HepG2 (cell line): Measurements from ENCODE around the gene FETUB. TPM values are rescaled to one million over a fixed set of nuclear protein-coding genes. Genes with fewer than 3 reads are reported as not detected.

Experiments used
- CBFB ChIP-seq: sonication (generic); formaldehyde crosslinking; IDR thresholded peaks from 2 replicates; pipeline ENCODE4 v1.4.0; 2020; ENCODE audit warnings: missing genetic modification reagents
- DMAP1 ChIP-seq: IDR thresholded peaks from 2 replicates; pipeline ENCODE4 v1.6.1; 2016
- GABPB1 ChIP-seq: IDR thresholded peaks from 2 replicates; pipeline ENCODE4 v1.6.1; 2016; ENCODE audit warnings: mild to moderate bottlenecking, missing genetic modification reagents, moderate library complexity, missing compliant biosample characterization
- GATAD2A ChIP-seq: IDR thresholded peaks from 2 replicates; pipeline ENCODE4 v1.6.1; 2016
- HOXA9 ChIP-seq: sonication (generic); formaldehyde crosslinking; IDR thresholded peaks from 2 replicates; pipeline ENCODE4 v1.8.1; 2022; ENCODE audit warnings: missing genetic modification reagents, mild to moderate bottlenecking, moderate library complexity, borderline replicate concordance
- KAT8 ChIP-seq: IDR thresholded peaks from 2 replicates; pipeline ENCODE4 v1.6.1; 2016; ENCODE audit warnings: missing genetic modification reagents, missing compliant biosample characterization
- PHF21A ChIP-seq: sonication (generic); formaldehyde crosslinking; IDR thresholded peaks from 2 replicates; pipeline ENCODE4 v1.5.0; 2020; ENCODE audit warnings: mild to moderate bottlenecking, missing genetic modification reagents
- POLR2AphosphoS5 ChIP-seq: IDR thresholded peaks from 2 replicates; pipeline ENCODE4 v1.6.1; 2012; ENCODE audit warnings: low read depth, low read length
- SMAD9 ChIP-seq: sonication (generic); formaldehyde crosslinking; IDR thresholded peaks from 2 replicates; pipeline ENCODE4 v1.5.1; 2020; ENCODE audit warnings: mild to moderate bottlenecking, missing genetic modification reagents
- SYNCRIP ChIP-seq: fragments of 200-400 bp; formaldehyde crosslinking; IDR thresholded peaks from 2 replicates; pipeline ENCODE4 v1.6.1; 2018; ENCODE audit warnings: mild to moderate bottlenecking, low read depth, low read length; ENCODE audit not compliant: insufficient read depth
- ZNF138 ChIP-seq: sonication (generic); formaldehyde crosslinking; IDR thresholded peaks from 2 replicates; pipeline ENCODE4 v1.5.0; 2020; ENCODE audit warnings: mild to moderate bottlenecking, low read depth, missing genetic modification reagents
- ZNF335 ChIP-seq: sonication (generic); formaldehyde crosslinking; IDR thresholded peaks from 2 replicates; pipeline ENCODE4 v1.4.0; 2020; ENCODE audit warnings: missing genetic modification reagents
- ZNF460 ChIP-seq: sonication (generic); formaldehyde crosslinking; IDR thresholded peaks from 2 replicates; pipeline ENCODE4 v1.5.1; 2020; ENCODE audit warnings: missing genetic modification reagents, mild to moderate bottlenecking, borderline replicate concordance
- ZNF552 ChIP-seq: sonication (generic); formaldehyde crosslinking; IDR thresholded peaks from 2 replicates; pipeline ENCODE4 v1.9.0; 2022; ENCODE audit warnings: missing genetic modification reagents, mild to moderate bottlenecking, borderline replicate concordance
- ZNF674 ChIP-seq: sonication (generic); formaldehyde crosslinking; IDR thresholded peaks from 2 replicates; pipeline ENCODE4 v1.5.0; 2020; ENCODE audit warnings: low read depth, mild to moderate bottlenecking, missing genetic modification reagents
- polyA plus RNA-seq, 8 experiments: library from polyadenylated mRNA; depleted of rRNA in 3 of 8; stranded (reverse) in 7 of 8; unstranded in 1 of 8; fragments of >200 nt; fragmentation: Illumina TruSeq in 4 of 8; extraction: Trizol in 4 of 8; gene quantifications; 2 replicates each; pipeline versions ENCODE4 v1.2.1 to v1.2.3, GENCODE V29; 2011 to 2016; ENCODE audit warnings: low read depth in 4 of 8, missing spikeins in 1 of 8, mixed read lengths in 1 of 8; ENCODE audit not compliant: insufficient read depth in 1 of 8
- total RNA-seq, 5 experiments: library from RNA; depleted of rRNA; stranded (reverse); fragments of >200 nt; fragmentation: Illumina TruSeq; extraction: Trizol; gene quantifications; 2 replicates each; pipeline ENCODE4 v1.2.3, GENCODE V29; 2016; ENCODE audit warnings: low read depth in 1 of 5
- TF ChIP-seq, protein P1 (sequence below): sonication (generic); formaldehyde crosslinking; IDR thresholded peaks from 2 replicates; pipeline ENCODE4 v1.8.0; 2022; ENCODE audit warnings: mild to moderate bottlenecking, missing genetic modification reagents; ENCODE audit not compliant: insufficient replicate concordance
- TF ChIP-seq, protein P2 (sequence below): sonication (generic); formaldehyde crosslinking; conservative IDR thresholded peaks from 2 replicates; pipeline ENCODE4 v1.4.0; 2020; ENCODE audit warnings: missing genetic modification reagents
- TF ChIP-seq, protein P3 (sequence below): sonication (generic); formaldehyde crosslinking; IDR thresholded peaks from 2 replicates; pipeline ENCODE4 v1.5.1; 2020; ENCODE audit warnings: mild to moderate bottlenecking, missing genetic modification reagents, moderate library complexity
- TF ChIP-seq, protein P4 (sequence below): sonication (generic); formaldehyde crosslinking; IDR thresholded peaks from 2 replicates; pipeline ENCODE4 v1.5.1; 2020; ENCODE audit warnings: missing genetic modification reagents, mild to moderate bottlenecking, borderline replicate concordance
- TF ChIP-seq, protein P5 (sequence below): sonication (generic); formaldehyde crosslinking; IDR thresholded peaks from 2 replicates; pipeline ENCODE4 v1.4.0; 2020; ENCODE audit warnings: mild to moderate bottlenecking, missing genetic modification reagents
- TF ChIP-seq, protein P6 (sequence below): IDR thresholded peaks from 2 replicates; pipeline ENCODE4 v1.6.1; 2016; ENCODE audit warnings: low read depth, control low read depth

Gene FETUB
- total and polyA plus RNA-seq, 2 of the 13 experiments (the other 11 are each of a cell fraction or from before 2014, with no cell fraction given): 2.1 to 4.4 TPM

DNA sequence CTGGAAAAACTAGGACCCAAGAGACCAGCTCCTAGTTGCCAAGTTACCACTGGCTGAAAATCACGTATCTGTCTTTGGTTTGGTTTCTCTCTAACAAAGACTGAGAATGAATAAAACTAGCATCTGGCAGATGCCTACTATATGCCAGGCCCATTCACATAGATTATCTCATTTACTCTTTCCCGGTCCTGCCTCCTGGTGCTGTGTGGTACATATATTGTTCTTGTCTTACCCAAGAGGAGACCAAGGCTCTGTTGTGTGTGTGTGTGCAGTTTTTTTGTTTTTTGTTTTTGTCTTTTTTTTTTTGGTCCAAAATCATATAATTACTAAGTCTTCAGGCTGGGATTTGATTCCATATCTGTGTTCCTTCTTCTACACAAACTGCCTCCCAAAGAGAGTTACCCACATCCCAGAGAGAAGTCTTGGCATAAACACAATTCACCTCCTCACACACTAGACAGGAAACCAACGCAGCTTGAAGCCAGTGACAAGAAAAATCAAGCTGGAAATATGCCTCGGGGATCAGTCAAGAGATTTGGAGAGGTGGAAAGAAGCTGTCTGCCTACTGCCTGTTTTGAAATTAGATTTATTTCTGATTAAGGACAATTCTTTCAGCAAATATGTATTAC, 26.4 kb upstream of the FETUB start (continued):
- TF ChIP-seq HOXA9 (CRISPR knock-in tag) (no peak), GABPB1 (CRISPR knock-in tag) (no peak), PHF21A (CRISPR knock-in tag) (no peak), ZNF335 (CRISPR knock-in tag) (no peak; the same call in 1 of the 2 replicates), ZNF138 (CRISPR knock-in tag) (0 out of 2 replicates have a peak, but pooled peaks have one; percentile 59), GATAD2A (no peak), SMAD9 (CRISPR knock-in tag) (no peak), DMAP1 (CRISPR knock-in tag) (no peak), ZNF674 (no peak), ZNF460 (CRISPR knock-in tag) (no peak), POLR2AphosphoS5 (peak; percentile 4), CBFB (CRISPR knock-in tag) (no peak), KAT8 (CRISPR knock-in tag) (no peak), ZNF552 (CRISPR knock-in tag) (no peak), SYNCRIP (no peak)
- TF ChIP-seq, protein P1, sequence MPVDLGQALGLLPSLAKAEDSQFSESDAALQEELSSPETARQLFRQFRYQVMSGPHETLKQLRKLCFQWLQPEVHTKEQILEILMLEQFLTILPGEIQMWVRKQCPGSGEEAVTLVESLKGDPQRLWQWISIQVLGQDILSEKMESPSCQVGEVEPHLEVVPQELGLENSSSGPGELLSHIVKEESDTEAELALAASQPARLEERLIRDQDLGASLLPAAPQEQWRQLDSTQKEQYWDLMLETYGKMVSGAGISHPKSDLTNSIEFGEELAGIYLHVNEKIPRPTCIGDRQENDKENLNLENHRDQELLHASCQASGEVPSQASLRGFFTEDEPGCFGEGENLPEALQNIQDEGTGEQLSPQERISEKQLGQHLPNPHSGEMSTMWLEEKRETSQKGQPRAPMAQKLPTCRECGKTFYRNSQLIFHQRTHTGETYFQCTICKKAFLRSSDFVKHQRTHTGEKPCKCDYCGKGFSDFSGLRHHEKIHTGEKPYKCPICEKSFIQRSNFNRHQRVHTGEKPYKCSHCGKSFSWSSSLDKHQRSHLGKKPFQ: peak; percentile 20
- TF ChIP-seq, protein P2, sequence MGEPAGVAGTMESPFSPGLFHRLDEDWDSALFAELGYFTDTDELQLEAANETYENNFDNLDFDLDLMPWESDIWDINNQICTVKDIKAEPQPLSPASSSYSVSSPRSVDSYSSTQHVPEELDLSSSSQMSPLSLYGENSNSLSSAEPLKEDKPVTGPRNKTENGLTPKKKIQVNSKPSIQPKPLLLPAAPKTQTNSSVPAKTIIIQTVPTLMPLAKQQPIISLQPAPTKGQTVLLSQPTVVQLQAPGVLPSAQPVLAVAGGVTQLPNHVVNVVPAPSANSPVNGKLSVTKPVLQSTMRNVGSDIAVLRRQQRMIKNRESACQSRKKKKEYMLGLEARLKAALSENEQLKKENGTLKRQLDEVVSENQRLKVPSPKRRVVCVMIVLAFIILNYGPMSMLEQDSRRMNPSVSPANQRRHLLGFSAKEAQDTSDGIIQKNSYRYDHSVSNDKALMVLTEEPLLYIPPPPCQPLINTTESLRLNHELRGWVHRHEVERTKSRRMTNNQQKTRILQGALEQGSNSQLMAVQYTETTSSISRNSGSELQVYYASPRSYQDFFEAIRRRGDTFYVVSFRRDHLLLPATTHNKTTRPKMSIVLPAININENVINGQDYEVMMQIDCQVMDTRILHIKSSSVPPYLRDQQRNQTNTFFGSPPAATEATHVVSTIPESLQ (CRISPR knock-in tag): no peak
- TF ChIP-seq, protein P3, sequence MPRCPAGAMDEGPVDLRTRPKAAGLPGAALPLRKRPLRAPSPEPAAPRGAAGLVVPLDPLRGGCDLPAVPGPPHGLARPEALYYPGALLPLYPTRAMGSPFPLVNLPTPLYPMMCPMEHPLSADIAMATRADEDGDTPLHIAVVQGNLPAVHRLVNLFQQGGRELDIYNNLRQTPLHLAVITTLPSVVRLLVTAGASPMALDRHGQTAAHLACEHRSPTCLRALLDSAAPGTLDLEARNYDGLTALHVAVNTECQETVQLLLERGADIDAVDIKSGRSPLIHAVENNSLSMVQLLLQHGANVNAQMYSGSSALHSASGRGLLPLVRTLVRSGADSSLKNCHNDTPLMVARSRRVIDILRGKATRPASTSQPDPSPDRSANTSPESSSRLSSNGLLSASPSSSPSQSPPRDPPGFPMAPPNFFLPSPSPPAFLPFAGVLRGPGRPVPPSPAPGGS (CRISPR knock-in tag): no peak
- TF ChIP-seq, protein P4, sequence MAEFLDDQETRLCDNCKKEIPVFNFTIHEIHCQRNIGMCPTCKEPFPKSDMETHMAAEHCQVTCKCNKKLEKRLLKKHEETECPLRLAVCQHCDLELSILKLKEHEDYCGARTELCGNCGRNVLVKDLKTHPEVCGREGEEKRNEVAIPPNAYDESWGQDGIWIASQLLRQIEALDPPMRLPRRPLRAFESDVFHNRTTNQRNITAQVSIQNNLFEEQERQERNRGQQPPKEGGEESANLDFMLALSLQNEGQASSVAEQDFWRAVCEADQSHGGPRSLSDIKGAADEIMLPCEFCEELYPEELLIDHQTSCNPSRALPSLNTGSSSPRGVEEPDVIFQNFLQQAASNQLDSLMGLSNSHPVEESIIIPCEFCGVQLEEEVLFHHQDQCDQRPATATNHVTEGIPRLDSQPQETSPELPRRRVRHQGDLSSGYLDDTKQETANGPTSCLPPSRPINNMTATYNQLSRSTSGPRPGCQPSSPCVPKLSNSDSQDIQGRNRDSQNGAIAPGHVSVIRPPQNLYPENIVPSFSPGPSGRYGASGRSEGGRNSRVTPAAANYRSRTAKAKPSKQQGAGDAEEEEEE (CRISPR knock-in tag): no peak
- TF ChIP-seq, protein P5, sequence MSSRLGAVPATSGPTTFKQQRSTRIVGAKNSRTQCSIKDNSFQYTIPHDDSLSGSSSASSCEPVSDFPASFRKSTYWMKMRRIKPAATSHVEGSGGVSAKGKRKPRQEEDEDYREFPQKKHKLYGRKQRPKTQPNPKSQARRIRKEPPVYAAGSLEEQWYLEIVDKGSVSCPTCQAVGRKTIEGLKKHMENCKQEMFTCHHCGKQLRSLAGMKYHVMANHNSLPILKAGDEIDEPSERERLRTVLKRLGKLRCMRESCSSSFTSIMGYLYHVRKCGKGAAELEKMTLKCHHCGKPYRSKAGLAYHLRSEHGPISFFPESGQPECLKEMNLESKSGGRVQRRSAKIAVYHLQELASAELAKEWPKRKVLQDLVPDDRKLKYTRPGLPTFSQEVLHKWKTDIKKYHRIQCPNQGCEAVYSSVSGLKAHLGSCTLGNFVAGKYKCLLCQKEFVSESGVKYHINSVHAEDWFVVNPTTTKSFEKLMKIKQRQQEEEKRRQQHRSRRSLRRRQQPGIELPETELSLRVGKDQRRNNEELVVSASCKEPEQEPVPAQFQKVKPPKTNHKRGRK (CRISPR knock-in tag): 0 out of 2 replicates have a peak, but pooled peaks have one; percentile 13
- TF ChIP-seq, protein P6, sequence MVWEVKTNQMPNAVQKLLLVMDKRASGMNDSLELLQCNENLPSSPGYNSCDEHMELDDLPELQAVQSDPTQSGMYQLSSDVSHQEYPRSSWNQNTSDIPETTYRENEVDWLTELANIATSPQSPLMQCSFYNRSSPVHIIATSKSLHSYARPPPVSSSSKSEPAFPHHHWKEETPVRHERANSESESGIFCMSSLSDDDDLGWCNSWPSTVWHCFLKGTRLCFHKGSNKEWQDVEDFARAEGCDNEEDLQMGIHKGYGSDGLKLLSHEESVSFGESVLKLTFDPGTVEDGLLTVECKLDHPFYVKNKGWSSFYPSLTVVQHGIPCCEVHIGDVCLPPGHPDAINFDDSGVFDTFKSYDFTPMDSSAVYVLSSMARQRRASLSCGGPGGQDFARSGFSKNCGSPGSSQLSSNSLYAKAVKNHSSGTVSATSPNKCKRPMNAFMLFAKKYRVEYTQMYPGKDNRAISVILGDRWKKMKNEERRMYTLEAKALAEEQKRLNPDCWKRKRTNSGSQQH (CRISPR knock-in tag): no peak
